WTC11 (cell line): ENCODE results near the gene NRIP3.

Source experiments
- CREM ChIP-seq: sonication (generic); formaldehyde crosslinking; IDR thresholded peaks from 2 replicates; pipeline ENCODE4 v1.8.1; 2022; ENCODE audit warnings: mild to moderate bottlenecking, missing genetic modification reagents, moderate library complexity
- CTCF ChIP-seq: fragments of 200-600 bp; IDR thresholded peaks from 2 replicates; pipeline ENCODE4 v1.8.0; 2022; ENCODE audit warnings: antibody characterized with exemption
- E2F4 ChIP-seq: sonication (generic); formaldehyde crosslinking; IDR thresholded peaks from 2 replicates; pipeline ENCODE4 v1.8.1; 2022; ENCODE audit warnings: low read depth, mild to moderate bottlenecking, moderate library complexity, missing genetic modification reagents, borderline replicate concordance
- ELF4 ChIP-seq: sonication (generic); formaldehyde crosslinking; IDR thresholded peaks from 2 replicates; pipeline ENCODE4 v1.8.1; 2022; ENCODE audit warnings: low read depth, mild to moderate bottlenecking, moderate library complexity, missing genetic modification reagents
- JUN ChIP-seq: sonication (generic); formaldehyde crosslinking; IDR thresholded peaks from 2 replicates; pipeline ENCODE4 v1.8.0; 2023; ENCODE audit warnings: mild to moderate bottlenecking, missing genetic modification reagents
- MAX ChIP-seq: sonication (generic); formaldehyde crosslinking; IDR thresholded peaks from 2 replicates; pipeline ENCODE4 v1.8.0; 2022; ENCODE audit warnings: mild to moderate bottlenecking, missing genetic modification reagents
- MXD4 ChIP-seq: fragments of 250-450 bp; sonication (Bioruptor Pico); IDR thresholded peaks from 2 replicates; pipeline ENCODE4 v1.8.0; 2021; ENCODE audit warnings: mild to moderate bottlenecking, moderate library complexity, borderline replicate concordance

- TF ChIP-seq CTCF (no peak), E2F4 (CRISPR knock-in tag) (no peak), JUN (CRISPR knock-in tag) (no peak), ELF4 (CRISPR knock-in tag) (no peak), MXD4 (CRISPR knock-in tag) (no peak), CREM (CRISPR knock-in tag) (no peak), MAX (CRISPR knock-in tag) (no peak)
Observed at GRCh38 chr11:8937159-8937558, 66.6 kb downstream of the NRIP3 start.
